Stimulated activated CD4-positive, alpha-beta T cell treated with anti-CD3 and anti-CD28 coated beads, Interleukin-1b, Interleukin-23, amount 100 ng/mL, for 1 hour (primary cell): ENCODE data around the gene RNF130.
"Not testable (repeated sequence)": the region's sequence is repeated elsewhere in the genome, so short reads cannot be mapped to it uniquely, and the experiment has no call there.

Experiments used
- DNase-seq, 2 donors: peaks; one replicate each; pipeline ENCODE4 v3.0.0-alpha.2; 2020; ENCODE audit warnings: low read depth in 2 of 2

The RNF130 gene

DNA sequence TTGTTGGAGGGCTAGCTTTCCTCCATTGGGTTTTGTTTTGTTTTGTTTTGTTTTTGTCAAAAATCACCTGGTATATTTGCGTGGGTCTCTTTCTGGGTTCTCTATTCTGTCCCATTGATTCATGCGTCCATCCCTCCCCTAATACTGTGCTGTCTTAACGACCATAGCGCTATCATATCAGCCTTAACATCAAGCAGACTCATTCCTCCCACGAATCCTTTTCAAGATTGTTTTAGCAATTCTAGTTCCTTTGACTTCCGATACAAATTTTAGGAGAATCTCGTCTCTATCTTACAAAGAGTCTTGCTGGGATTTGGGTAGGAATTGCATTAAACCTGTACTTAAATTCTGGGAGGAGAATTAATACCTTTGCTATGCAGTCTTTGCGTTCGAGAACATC lies 31.1 kb upstream of the RNF130 start:
- no peak for DNase-seq

DNA sequence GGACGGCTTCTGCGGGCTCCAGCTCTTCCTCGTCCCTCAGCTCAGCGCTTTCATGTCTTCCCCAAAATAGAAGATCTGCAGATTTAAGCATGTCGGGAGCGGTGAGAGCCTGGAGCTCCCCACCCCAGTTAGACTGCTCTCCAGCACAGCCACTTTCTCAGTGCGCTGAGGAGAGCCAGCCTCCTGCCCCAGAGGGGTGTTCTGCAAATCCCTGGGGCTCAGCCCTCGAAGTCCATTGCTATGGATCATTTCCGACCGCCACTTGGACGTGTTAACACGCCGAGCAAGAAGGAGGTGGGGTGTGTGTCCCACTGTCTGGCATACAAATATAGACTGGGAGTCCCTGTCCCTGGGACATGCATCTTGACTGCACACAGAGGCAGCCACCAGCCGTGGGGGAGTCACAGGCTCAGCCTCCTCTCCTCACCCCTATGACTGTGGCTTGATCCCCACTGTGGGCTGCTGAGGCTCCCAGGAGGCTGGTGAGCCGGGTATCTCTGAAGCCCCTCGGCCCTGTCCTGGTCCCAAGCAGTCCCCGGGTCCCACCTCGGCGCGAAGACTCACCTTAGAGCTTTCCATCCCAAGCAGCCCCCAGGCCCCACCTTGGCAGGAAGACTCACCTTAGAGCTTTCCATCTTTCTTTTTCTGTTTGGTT lies 30.0 kb upstream of the RNF130 start:
- DNase-seq: no peak

DNA sequence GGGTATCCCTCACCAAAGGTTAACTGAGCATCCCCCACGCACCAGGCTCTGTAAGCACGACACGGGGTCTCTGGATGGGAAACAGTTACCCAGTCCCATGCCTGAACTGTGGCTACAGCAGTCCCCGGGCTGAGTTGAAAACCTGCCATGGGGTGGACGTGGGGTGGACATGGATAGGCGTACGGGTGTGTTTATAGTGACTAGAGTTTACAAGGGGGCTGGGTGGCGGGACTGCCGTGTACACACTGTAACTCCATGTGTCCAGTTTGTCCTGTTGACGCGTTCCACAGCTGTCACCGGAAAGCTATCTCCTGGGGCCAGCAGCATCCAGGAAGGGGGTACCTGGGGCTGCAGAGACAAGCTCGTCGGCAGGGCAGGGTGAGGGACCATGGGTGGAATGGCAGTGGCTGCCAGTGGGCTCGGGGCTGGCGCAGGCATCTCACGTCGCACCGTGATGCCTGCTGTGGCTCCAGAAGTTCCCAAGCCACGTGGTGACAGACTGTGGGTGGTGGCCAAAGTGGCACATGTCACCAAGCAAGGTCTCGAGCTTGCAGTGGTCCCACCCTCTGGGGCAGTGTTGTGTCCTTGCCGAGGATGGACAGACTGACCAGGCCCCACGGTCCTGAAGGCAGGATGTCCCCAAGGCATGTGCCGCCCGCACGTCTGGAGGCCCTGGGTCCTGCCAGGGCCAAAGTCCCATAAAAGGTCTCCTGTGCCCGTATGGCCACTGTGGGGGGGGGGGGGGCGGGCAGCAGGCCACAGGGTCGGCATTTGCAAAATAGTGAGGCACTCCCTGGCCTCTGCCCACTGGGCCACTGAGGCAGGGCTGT lies 29.3 kb upstream of the RNF130 start:
- no peak for DNase-seq

DNA sequence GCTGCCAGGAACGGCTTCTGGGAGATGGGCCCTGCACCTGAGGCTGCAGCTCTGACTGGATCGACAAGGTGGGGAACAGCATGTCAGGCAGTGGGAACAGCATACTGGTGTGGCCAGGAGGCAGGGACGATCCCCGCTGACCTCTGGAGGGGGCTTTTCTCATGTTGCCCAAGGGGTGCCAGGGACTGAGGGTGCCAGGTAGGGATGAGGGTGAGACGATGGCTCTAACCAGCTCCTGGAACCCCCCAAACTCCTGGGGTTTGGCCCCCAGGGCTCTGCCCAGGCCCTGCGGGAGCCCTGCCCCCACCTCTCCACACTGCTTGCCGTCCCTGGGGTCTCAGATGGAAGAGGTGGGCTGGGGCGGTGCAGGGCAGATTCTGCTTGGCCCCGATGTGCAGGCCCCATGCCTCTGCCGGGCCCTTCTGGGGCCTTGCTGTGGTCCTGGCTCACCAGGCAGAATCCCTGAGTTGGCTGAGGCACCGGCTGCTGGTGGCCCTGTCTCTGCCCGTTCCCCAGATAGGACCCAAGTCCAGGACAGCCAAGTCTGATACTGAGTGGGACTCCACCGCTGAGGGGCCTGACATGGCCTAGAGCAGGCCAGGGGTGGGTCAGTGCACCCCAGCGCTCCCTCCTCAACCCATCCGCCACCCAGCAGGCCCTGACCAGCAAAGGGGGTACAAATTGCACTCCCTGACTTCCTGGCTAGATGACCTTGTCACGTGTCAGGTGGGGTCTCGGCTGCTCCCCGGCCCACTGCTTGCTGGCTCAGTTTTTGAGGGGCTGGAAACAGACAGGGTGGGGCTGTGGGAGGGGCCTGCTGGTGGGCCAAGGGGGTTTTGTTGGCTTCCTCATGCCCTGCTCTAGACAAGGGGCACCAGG lies 28.4 kb upstream of the RNF130 start:
- no peak for DNase-seq

DNA sequence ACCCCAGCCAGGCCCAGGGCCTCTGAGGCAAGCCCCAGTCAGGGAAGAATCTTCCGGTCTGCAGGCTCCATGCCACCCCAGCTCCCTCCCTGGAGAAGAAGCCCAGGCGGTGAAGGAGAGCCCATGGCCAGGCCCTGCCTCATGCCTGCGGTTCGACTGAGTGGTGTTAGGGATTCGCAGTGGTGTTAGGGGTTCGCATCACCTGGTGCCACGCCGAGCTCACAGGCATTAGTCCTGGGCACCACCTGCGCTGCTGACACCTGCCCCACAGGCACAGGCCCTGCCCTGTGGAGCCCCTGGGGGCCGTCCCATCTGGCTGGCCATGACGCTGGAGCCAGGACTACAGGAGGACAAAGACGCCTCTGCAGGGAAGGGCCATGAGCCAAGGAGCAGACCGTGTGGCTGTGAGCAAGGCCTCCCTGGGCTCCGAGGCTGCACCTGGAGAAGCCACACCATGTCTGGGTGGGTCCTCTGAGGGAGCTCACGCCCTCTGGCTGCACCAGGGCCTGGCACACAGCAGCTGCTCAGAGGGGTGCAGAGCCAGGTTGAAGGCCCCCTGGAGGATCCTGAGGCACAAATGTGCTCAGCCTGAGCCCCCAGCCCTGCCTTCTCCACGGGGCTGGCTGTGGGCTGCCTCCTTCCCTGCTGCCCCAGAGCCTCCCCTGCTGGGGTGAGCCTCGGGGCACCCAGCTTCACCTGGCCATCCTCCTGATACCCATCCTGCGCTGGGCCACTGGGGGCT lies 27.6 kb upstream of the RNF130 start:
- DNase-seq: no peak

DNA sequence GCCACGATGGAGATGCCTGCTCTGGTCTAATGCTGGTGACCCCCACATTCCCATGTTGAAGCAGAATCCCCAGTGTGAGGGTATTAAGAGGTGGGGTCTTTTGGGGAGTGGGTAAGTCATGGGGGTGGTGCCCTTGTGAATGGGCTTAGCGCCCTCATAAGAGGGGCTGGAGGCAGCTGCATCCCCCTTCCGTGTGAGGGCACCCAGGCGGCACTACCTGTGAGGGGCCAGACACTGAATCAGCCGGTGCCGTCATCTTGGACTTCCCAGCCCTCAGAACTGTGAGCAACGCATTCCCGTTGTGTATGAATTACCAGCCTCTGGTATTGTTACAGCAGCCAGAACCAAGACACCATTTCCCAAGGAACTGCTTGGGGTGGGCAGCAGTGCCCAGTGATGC lies 27.0 kb upstream of the RNF130 start:
- no peak for DNase-seq

DNA sequence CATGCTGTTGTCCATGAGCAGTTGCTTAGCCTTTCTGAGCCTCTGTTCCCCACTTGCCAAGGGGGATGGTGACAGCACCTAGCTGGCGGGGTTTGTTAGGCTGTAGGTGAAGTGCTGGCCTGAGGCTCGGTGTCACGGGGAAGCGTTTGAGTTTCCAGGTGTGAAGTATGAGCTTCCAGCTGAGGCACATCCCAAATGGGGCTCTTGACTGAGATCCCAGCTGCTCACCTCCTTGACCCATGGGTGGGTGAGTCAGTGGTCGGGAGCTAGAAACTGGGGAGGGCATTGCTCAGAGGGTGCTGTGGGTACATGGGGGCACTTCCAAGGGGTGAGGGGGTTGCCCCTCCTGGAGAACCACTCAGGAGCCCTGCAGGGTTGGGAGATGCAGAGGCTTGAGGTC lies 26.4 kb upstream of the RNF130 start:
- no peak for DNase-seq

DNA sequence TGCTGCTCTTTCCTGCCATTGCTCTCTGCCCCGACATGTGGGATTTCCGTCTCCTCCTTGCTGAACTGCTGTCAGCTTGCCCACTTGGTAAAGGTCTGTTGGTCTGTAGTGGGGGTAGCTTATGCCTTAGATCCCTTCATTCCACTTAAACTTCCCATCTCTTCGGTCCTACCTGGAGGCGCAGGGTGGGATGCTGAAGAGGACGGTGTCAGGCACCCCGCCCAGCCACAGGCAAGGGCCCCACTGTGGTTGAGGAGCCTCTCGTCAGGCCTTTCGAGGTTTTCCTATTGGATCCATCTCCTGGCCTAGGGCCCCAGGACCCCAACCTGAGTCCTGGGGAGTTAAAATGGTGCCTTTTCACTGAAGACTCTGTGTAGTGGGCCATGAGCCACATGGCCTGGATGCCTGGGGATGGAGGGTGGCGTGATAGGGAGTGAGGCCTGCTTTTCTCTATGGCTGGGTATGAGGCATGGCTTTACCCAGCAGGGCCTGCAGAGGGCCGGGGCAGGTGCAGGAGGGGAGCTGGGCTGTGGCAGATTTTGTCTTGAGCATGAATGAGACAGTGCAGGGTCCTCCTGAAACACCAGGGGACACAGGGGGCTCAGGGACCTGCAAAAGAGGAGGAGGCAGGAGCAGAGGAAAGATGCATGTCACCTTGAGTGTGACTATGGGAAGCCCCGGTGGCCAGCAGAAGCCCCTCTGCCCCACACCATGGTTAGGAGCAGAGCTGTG lies 25.8 kb upstream of the RNF130 start:
- no peak for DNase-seq

DNA sequence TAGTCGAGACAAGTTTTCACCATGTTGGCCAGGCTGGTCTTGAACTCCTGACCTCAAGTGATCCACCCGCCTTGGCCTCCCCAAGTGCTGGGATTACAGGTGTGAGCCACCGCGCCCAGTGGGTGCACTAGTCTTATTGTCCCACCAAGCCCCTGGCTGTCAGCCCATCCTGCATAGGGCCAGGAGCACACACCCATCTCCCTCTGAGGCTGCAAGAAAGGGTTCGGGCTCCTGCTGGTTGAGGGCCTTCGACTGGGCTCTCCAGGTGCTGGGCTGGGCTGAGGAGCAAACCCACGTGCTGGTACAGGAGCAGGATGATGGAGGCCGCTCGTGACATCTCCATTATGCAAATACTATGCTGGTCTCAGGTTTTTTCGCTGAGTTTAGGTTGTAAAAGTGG lies 25.1 kb upstream of the RNF130 start:
- DNase-seq: no peak

DNA sequence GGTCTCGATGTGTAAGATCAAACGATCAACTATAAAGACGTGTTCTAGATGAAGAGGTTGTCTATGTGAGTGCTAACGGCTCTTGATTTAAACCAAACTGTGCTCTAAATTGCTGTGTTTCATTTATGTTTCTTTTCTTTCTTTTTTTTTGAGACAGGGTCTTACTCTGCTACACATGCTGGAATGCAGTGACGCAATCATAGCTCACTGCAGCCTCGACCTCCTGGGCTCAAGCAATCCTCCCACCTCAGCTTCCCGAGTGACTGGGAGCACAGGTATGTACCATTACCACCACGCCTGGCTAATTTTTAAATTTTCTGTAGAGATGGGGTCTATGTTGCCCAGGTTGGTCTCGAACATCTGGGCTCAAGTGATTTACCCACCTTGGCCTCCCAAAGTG lies 24.0 kb upstream of the RNF130 start:
- DNase-seq: no peak

DNA sequence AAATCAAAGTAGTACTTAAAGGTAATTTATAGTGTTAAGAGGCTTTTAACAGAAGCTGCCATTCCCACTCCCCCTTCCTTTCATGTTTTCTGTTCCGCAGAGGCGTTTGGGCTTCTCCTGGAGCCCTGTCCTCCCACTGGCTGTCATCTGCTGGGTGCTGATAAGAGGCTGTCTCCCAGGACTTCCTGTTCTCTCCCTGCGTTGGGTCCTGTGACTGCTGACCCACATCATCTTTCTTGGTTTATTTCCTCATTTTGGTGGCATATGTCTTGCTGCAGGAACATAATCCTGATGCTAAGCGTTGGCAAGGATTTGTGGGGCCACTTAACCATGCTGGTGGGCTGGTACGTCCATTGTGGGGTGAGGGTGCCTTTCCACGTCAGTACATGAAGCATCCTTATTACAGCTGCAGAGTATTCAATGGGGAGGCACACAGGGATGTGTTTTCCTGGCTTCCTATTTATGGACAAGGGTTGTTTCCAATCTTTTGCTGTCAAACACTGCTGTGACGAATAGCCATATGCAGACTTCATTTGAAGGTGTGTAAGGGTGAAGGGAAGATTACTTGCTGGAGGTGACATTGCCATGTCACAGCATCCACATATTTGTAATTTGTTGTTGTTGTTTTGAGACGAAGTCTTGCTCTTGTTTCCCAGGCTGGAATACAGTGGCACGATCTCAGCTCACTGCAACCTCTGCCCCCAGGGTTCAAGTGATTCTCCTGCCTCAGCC lies 22.3 kb upstream of the RNF130 start:
- DNase-seq: no peak

DNA sequence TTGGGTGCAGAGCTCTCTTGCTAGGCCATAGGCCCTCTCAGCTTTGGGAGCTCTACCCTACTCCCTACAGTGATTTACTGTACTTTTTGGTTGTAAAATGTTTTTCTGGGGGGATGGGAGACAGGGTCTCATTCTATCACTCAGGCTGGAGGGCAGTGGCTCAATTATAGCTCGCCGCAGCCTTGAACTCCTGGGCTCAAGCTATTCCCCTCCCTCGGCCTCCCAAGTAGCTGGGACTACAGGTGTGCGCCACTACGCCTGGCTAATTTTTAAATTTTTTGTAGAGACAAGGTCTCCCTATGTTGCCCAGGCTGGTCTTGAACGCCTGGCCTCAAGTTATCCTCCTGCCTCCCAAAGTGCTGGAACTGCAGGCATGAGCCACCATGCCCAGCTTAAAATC lies 21.7 kb upstream of the RNF130 start:
- no peak for DNase-seq

DNA sequence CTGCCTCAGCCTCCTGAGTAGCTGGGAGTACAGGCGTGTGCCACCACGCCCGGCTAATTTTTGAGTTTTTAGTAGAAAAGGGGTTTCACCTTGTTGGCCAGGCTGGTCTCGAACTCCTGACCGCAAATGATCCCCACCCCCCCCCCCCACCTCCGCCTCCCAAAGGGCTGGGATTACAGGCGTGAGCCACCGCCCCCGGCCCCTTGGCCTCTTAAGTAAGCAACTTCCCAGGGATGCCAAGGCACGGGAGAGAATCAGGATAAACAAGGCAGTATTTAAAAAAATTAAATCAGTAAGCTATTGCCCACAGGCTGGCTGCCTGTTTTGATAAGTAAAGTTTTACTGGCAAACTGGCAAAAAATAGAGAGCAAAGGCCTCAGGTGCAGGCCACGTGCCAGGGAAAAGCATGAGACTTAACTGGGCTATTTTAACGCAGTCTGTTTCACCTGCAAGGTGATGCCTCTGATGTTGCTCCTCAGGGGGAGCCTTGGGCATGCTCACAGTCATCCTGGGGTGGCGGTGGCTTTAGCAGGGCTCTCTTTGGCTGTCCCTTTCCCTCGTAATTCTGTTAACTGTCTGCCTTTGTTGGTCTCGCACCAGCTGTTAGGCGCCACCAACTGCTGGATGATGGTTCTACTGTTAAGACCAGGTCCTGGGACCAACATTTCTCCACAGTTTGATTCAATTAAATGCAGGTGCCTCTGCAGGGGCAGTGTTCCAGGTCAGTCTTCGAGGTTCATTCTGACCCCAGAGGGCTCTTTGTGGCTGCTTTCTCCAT lies 19.4 kb upstream of the RNF130 start:
- DNase-seq: no peak

DNA sequence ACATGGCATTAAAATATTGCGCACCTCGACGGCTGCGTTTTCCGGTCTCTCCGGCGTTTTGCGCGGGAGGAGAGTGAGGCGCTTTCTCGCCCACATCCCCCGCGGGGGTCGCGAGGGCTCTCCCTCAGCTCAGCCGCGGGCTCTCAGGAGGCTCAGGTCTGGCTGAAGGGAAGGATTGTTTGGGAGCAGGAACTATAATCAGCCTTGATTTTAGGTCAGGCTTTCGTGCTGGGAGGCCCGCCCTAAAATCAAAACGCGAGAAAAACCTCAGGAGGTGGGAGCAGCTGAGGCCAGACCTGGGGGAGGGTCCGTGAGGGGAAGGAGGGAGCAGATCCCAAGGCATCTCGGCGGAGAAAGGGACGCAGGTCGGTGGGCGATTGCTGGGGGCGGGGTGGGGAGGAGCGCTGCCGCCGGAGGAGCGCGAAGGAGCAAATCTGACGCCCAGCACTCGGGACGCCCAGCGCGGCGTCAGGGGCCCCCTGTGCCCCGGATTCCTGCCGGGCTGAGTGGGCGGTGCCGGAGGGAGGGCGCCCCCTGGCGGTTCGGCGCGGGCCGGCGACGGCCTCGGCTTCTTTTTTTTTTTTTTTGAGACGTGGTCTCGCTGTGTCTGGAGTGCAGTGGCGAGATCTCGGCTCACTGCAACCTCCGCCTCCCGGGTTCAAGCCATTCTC lies 18.7 kb upstream of the RNF130 start:
- DNase-seq: peak; percentile 55 to 70

DNA sequence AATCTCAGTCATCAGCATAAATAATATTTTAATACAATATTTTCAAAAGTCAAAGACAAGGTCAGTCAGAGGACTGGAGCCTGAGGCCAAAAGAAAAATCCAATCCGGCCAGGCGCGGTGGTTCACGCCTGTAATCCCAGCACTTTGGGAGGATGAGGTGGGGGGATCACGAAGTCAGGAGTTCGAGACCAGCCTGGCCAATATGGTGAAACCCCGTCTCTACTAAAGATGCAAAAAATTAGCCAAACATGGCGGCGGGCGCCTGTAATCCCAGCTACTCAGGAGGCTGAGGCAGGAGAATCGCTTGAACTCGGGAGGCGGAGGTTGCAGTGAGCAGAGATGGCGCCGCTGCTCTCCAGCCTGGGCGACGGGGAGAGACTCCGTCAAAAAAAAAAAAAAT lies 18.1 kb upstream of the RNF130 start:
- DNase-seq: not testable (repeated sequence)

DNA sequence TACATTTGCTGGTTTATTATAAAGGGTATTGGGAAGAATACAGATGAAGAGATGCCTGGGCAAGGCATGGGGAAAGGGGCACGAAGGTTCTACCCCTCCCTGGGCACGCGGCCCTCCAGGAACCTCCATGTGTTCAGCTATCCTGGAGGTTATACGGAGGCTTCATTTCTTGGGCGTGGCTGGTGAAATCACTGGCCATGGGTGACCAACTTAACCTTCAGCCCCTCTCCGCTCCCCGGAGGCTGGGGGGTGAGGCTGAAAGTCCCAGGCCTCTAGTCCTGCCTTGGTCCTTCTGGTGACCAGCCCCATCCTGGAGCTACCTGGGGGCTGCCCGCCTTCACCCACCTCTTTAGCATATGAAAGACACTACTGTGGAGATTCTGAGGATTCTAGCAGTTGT lies 17.0 kb upstream of the RNF130 start:
- DNase-seq: no peak

DNA sequence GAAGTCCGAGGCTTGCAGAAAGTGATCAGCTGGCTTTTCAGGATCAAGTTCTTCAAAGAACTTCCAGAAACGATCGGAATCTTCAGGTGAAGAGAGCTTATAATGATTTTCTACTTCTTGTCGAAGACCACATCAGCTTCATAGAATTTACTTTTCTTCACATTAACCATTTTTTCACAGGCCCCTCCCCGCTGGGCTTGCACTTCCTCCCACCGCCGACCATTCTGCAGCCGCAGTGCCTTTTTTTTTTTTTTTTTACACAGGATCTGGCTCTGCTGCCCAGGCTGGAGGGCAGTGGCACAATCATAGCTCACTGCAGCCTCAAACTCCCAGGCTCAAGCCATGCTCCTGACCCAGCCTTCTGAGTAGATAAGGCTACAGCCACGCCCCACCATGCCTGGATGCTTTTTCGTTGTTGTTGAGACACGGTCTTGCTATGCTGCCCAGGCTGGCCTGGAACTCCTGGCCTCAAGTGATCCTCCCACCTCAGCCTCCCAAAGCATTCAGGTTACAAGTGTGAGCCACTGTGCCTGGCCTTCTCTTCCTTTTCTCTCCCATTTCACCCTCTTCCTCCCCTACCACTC lies 15.3 kb upstream of the RNF130 start:
- DNase-seq: no peak

DNA sequence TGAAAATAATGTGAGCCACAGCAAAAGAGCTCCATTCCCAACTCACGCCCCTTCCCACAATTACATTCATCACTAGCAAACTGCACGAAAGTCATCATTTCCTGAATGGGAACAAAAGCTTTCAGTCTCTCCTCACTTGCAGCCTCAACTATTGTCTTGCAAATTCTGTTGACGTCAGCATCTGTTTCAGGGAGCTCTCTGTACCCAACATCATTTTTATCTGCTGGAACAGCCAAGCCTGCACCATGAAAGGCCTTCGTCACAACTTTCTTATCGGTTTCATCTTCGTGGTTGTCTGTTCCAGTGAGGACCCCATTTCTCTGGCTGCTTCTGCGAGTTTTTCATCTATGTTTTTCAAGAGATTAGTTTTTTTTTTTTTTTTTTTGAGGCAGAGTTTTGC lies 14.3 kb upstream of the RNF130 start:
- no peak for DNase-seq
